ENCODE results near the gene B4GALNT2. TPM values are rescaled to one million over a fixed set of nuclear protein-coding genes. Genes with fewer than 3 reads are reported as not detected.

B4GALNT2 gene
- total RNA-seq, 3 donors from 2014 or later: 0.15 to 0.66 TPM; not detected in 1

DNA sequence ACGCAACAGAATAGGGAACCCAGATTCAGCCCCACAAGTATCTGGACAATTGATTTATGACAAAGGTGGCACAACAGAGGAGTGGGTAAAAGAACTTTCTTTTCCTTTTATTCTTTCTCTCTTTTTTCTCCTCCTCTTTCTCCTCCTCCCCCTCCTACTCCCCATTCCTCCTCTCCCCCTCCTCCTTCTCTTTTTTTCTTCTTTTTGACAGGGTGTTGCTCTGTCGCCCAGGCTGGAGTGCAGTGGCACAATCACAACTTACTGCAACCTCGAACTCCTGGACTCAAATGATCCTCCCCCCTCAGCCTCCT, 61.7 kb downstream of the B4GALNT2 start:
- Histone ChIP-seq H3K27me3 (no peaks in the 10 kb centered on the region), H3K4me3 (no peak overlapping the region), H3K27ac (peak overlapping the region; percentile 81 to 94), H3K9me3 (no peaks in the 10 kb centered on the region), H3K4me1 (no peaks in the 10 kb centered on the region), H3K36me3 (no peaks in the 10 kb centered on the region)
- TF ChIP-seq, protein P1, sequence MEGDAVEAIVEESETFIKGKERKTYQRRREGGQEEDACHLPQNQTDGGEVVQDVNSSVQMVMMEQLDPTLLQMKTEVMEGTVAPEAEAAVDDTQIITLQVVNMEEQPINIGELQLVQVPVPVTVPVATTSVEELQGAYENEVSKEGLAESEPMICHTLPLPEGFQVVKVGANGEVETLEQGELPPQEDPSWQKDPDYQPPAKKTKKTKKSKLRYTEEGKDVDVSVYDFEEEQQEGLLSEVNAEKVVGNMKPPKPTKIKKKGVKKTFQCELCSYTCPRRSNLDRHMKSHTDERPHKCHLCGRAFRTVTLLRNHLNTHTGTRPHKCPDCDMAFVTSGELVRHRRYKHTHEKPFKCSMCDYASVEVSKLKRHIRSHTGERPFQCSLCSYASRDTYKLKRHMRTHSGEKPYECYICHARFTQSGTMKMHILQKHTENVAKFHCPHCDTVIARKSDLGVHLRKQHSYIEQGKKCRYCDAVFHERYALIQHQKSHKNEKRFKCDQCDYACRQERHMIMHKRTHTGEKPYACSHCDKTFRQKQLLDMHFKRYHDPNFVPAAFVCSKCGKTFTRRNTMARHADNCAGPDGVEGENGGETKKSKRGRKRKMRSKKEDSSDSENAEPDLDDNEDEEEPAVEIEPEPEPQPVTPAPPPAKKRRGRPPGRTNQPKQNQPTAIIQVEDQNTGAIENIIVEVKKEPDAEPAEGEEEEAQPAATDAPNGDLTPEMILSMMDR (IDR thresholded peaks at IDR 0.05): no peak
- TF ChIP-seq POLR2AphosphoS5 (IDR thresholded peaks at IDR 0.05): no peak
- TF ChIP-seq POLR2A (IDR thresholded peaks at IDR 0.05): no peak
- no peak for DNase-seq (ENCODE audit: low spot score in 2 of 2)
- intact Hi-C loops (cut with DNase I; ENCODE audit: low total_unique reads): loop anchor here (5.0 kb wide), 1 partner anchor 223 kb away; no protein-coding TSS in a partner anchor

DNA sequence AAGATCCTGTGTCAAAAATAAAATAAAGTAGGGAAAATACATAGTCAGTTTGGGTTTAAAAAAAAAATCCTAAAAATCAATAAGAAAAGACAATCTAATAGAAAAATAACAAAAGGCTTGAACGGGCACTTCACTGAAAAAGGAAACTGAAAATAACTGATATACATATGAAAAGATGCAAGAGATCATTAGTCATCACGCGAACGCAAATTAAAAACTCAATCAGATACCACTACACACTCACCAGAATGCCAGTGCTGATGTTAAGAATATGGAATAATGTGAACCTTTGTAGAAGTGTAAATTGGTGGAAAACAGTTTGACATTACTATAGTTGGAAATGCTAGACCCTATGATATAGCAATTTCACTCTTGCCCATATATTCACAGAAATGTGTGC, 63.2 kb downstream of the B4GALNT2 start:
- DNase-seq (ENCODE audit: low spot score in 2 of 2): no peak
- no peak overlapping the region for H3K4me3 ChIP-seq
- no peak overlapping the region for H3K27ac ChIP-seq
- no peaks in the 10 kb centered on the region for H3K36me3 ChIP-seq
- TF ChIP-seq POLR2A (IDR thresholded peaks at IDR 0.05): no peak
- TF ChIP-seq, protein P1 (IDR thresholded peaks at IDR 0.05): no peak
- no peak for TF ChIP-seq POLR2AphosphoS5 (IDR thresholded peaks at IDR 0.05)
- no peaks in the 10 kb centered on the region for H3K4me1 ChIP-seq
- intact Hi-C loops (cut with DNase I; ENCODE audit: low total_unique reads): no loop called here
- H3K27me3 ChIP-seq: no peaks in the 10 kb centered on the region
- no peaks in the 10 kb centered on the region for H3K9me3 ChIP-seq

DNA sequence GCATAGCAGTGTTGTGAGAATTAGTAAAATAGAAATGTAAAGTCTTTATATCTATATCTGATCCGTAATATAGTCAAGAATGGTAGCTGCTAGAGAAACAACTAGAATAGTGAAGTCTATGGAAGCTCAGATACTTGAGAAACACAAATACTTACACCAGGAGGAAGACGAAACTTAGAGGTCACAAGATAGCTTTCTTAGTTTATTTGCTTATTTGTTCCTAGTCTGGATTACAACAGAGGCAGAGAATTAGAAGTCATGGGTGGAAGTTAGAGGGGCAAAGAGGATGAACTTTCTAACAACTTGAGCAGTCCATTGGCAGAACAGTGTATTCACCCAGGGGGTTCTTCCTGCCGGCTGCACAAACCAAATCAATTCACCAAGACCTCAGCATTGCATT, 64.0 kb downstream of the B4GALNT2 start:
- intact Hi-C loops (cut with DNase I; ENCODE audit: low total_unique reads): no loop called here
- DNase-seq (ENCODE audit: low spot score in 2 of 2): no peak
- TF ChIP-seq POLR2A (IDR thresholded peaks at IDR 0.05): no peak
- TF ChIP-seq, protein P1 (IDR thresholded peaks at IDR 0.05): no peak
- TF ChIP-seq POLR2AphosphoS5 (IDR thresholded peaks at IDR 0.05): no peak
- Histone ChIP-seq H3K27ac (no peak overlapping the region), H3K4me1 (no peaks in the 10 kb centered on the region), H3K4me3 (no peak overlapping the region), H3K36me3 (no peaks in the 10 kb centered on the region), H3K27me3 (no peaks in the 10 kb centered on the region), H3K9me3 (no peaks in the 10 kb centered on the region)

DNA sequence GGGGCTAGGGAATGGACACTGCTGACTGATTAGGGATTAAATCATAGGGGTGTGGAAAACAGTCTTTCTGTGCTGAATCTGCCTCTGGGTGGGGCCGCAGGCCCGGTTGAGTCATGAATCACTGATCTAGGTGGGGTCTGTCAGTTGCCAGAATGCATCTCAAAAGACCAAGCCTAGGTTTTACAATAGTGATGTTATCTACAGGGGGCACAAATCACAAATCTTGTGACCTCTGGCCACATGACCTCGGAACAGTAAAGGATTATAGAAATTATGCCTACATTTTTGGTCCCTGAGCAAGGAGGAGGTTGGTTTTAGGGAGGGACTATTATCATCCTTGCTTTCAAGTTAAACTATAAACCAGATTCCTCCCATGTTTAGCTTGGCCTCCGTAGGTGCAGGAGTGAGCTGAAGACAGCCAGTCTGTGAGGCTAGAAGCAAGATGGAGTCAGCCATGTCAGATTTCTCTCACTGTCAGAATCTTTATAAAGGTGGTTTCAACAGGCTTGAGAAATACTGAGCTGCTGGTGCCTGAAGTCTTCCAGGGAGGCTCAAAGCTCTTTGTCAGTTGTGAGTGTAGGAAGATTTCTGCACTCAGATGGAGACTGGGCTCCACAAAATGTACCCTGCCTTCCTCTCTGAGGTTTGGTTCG, 64.9 kb downstream of the B4GALNT2 start:
- no peak for TF ChIP-seq POLR2A (IDR thresholded peaks at IDR 0.05)
- no peak for TF ChIP-seq POLR2AphosphoS5 (IDR thresholded peaks at IDR 0.05)
- TF ChIP-seq, protein P1 (IDR thresholded peaks at IDR 0.05): no peak

DNA sequence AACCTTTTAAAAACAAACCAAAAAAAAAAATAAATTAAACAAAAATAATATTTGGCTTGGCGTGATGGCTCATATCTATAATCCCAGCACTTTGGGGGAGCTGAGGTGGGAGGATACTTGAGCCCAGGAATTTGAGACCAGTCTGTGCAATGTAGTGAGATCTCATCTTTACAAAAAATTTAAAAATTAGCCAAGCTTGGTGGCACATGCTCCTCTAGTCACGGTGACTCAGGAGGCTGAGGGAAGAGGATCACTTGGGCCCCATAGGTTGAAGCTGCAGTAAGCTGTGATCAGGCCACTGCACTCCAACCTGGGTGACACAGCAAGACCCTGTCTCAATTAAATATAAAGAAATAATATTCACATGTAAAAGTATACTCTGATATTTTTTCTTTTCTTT, 65.6 kb downstream of the B4GALNT2 start:
- H3K27me3 ChIP-seq: no peaks in the 10 kb centered on the region
- intact Hi-C loops (cut with DNase I; ENCODE audit: low total_unique reads): no loop called here
- H3K4me3 ChIP-seq: no peak overlapping the region
- no peak for DNase-seq (ENCODE audit: low spot score in 2 of 2)
- H3K9me3 ChIP-seq: no peaks in the 10 kb centered on the region
- H3K36me3 ChIP-seq: no peaks in the 10 kb centered on the region
- TF ChIP-seq, protein P1 (IDR thresholded peaks at IDR 0.05): no peak
- TF ChIP-seq POLR2A (IDR thresholded peaks at IDR 0.05): no peak
- no peak for TF ChIP-seq POLR2AphosphoS5 (IDR thresholded peaks at IDR 0.05)
- no peaks in the 10 kb centered on the region for H3K4me1 ChIP-seq
- no peak overlapping the region for H3K27ac ChIP-seq

More for the DNA sequence above, 64.9 kb downstream of the B4GALNT2 start:
- Histone ChIP-seq H3K36me3 (no peaks in the 10 kb centered on the region), H3K27ac (no peak overlapping the region), H3K4me3 (no peak overlapping the region), H3K27me3 (no peaks in the 10 kb centered on the region), H3K9me3 (no peaks in the 10 kb centered on the region), H3K4me1 (no peaks in the 10 kb centered on the region)
- DNase-seq (ENCODE audit: low spot score in 2 of 2): no peak
- intact Hi-C loops (cut with DNase I; ENCODE audit: low total_unique reads): no loop called here
